Neural cell (in vitro differentiated cells): Measurements from ENCODE around the gene CARMIL1. TPM values are rescaled to one million over a fixed set of nuclear protein-coding genes. Genes with fewer than 3 reads are reported as not detected.

Experiments used
- H2AFZ ChIP-seq: fragments of 200-600, 300-800 bp; sonication (generic), shearing (Covaris generic); 2 replicates; pipeline ENCODE4 v1.6.0; 2014; ENCODE audit warnings: low read depth, mild to moderate bottlenecking, antibody characterized with exemption, low read length, moderate library complexity
- H3F3A ChIP-seq: fragments of 200-600 bp; shearing (Covaris generic); 2 replicates; pipeline ENCODE4 v1.6.1; 2016; ENCODE audit warnings: mild to moderate bottlenecking, moderate library complexity, mixed read lengths, antibody characterized with exemption, low read length; ENCODE audit not compliant: insufficient read depth, poor library complexity, severe bottlenecking
- H3K27ac ChIP-seq: fragments of 200-600, 300-800 bp; sonication (generic), shearing (Covaris generic); 2 replicates; pipeline ENCODE4 v1.5.1; 2014; ENCODE audit warnings: mild to moderate bottlenecking, low read length, moderate library complexity
- H3K27me3 ChIP-seq: fragments of 300-800, 200-600 bp; sonication (generic), shearing (Covaris generic); 2 replicates; pipeline ENCODE4 v1.6.0; 2014; ENCODE audit warnings: mild to moderate bottlenecking, low read depth, low read length, moderate library complexity; ENCODE audit not compliant: insufficient read depth
- H3K36me3 ChIP-seq: fragments of 300-800, 200-600 bp; sonication (generic), shearing (Covaris generic); 2 replicates; pipeline ENCODE4 v1.5.1; 2014; ENCODE audit warnings: mild to moderate bottlenecking, antibody characterized with exemption, low read length, moderate library complexity; ENCODE audit not compliant: insufficient read depth
- H3K4me2 ChIP-seq: fragments of 300-800, 200-600 bp; sonication (generic), shearing (Covaris generic); 2 replicates; pipeline ENCODE4 v1.6.0; 2014; ENCODE audit warnings: mild to moderate bottlenecking, low read length
- H3K4me3 ChIP-seq: fragments of 300-800, 200-600 bp; sonication (generic), shearing (Covaris generic); 2 replicates; pipeline ENCODE4 v1.5.1; 2014; ENCODE audit warnings: mild to moderate bottlenecking, low read length, moderate library complexity
- H3K79me2 ChIP-seq: fragments of 200-600 bp; shearing (Covaris generic); replicated peaks from 2 replicates; pipeline ENCODE4 v1.6.0; 2014; ENCODE audit warnings: mild to moderate bottlenecking, low read length, moderate library complexity; ENCODE audit not compliant: insufficient read depth
- H3K9ac ChIP-seq: fragments of 300-800, 200-600 bp; sonication (generic), shearing (Covaris generic); 2 replicates; pipeline ENCODE4 v1.6.1; 2016; ENCODE audit warnings: mild to moderate bottlenecking, low read length, mixed read lengths
- H3K9me2 ChIP-seq: fragments of 200-600 bp; shearing (Covaris generic); 2 replicates; pipeline ENCODE4 v1.6.1; 2016; ENCODE audit warnings: mild to moderate bottlenecking, low read length, mixed read lengths; ENCODE audit not compliant: insufficient read depth
- H3K9me3 ChIP-seq: fragments of 200-600, 300-800 bp; sonication (generic), shearing (Covaris generic); 2 replicates; pipeline ENCODE4 v1.6.1; 2016; ENCODE audit warnings: mild to moderate bottlenecking, mixed run types, low read length, moderate library complexity, mixed read lengths
- H4K20me1 ChIP-seq: fragments of 200-600 bp; shearing (Covaris generic); 2 replicates; pipeline ENCODE4 v1.6.1; 2016; ENCODE audit warnings: mild to moderate bottlenecking, mixed run types; ENCODE audit not compliant: insufficient read depth
- CTCF ChIP-seq: fragments of 450-650 bp; IDR thresholded peaks from 2 replicates; pipeline ENCODE4 v1.5.1; 2014; ENCODE audit warnings: antibody characterized with exemption, mild to moderate bottlenecking, moderate library complexity; ENCODE audit not compliant: poor library complexity, severe bottlenecking
- EP300 ChIP-seq: fragments of 450-650 bp; conservative IDR thresholded peaks from 2 replicates; pipeline ENCODE4 v1.6.1; 2014; ENCODE audit warnings: antibody characterized with exemption, mild to moderate bottlenecking, moderate library complexity; ENCODE audit not compliant: poor library complexity, severe bottlenecking
- EZH2 ChIP-seq: fragments of 200-600, 300-800 bp; shearing (Covaris generic), sonication (generic); IDR thresholded peaks from 2 replicates; pipeline ENCODE4 v1.6.1; 2014; ENCODE audit warnings: antibody characterized with exemption, low read length, borderline replicate concordance, mild to moderate bottlenecking; ENCODE audit not compliant: insufficient read depth, poor library complexity, severe bottlenecking
- MXI1 ChIP-seq: fragments of 450-650 bp; conservative IDR thresholded peaks from 2 replicates; pipeline ENCODE4 v1.6.1; 2014; ENCODE audit warnings: antibody characterized with exemption, mild to moderate bottlenecking; ENCODE audit not compliant: poor library complexity, severe bottlenecking
- POLR2AphosphoS5 ChIP-seq: IDR thresholded peaks from 2 replicates; pipeline ENCODE4 v1.6.1; 2012
- RAD21 ChIP-seq: fragments of 450-650 bp; conservative IDR thresholded peaks from 2 replicates; pipeline ENCODE4 v1.6.1; 2014; ENCODE audit warnings: antibody characterized with exemption, mild to moderate bottlenecking, moderate library complexity
- REST ChIP-seq: IDR thresholded peaks from 2 replicates; pipeline ENCODE4 v1.6.1; 2012; ENCODE audit warnings: borderline replicate concordance
- SMC3 ChIP-seq: fragments of 450-650 bp; conservative IDR thresholded peaks from 2 replicates; pipeline ENCODE4 v1.6.1; 2014; ENCODE audit warnings: antibody characterized with exemption, mild to moderate bottlenecking, moderate library complexity; ENCODE audit not compliant: poor library complexity
- TAF1 ChIP-seq: IDR thresholded peaks from 2 replicates; pipeline ENCODE4 v1.6.1; 2012; ENCODE audit warnings: low read depth
- polyA plus RNA-seq: library from polyadenylated mRNA; depleted of rRNA; stranded (reverse); fragments of >200 nt; gene quantifications from 2 replicates; pipeline ENCODE4 v1.2.3, GENCODE V29; 2014

Gene CARMIL1
- polyA plus RNA-seq, 1 donor from 2014 or later = 5.3 TPM

- H3K4me3 ChIP-seq = no peak overlapping the region
- no peaks in the 10 kb centered on the region for H3K9me3 ChIP-seq
- no peaks in the 10 kb centered on the region for H3K9me2 ChIP-seq
- H3K4me2 ChIP-seq = no peak overlapping the region
- no peaks in the 10 kb centered on the region for H3K36me3 ChIP-seq
- no peak overlapping the region for H3K9ac ChIP-seq
- H3F3A ChIP-seq = no peaks in the 10 kb centered on the region
- H3K27me3 ChIP-seq = no peaks in the 10 kb centered on the region
- H3K79me2 ChIP-seq = peaks cover 2% of the 10 kb centered on the region
- H3K27ac ChIP-seq = no peak overlapping the region
- TF ChIP-seq EZH2 (no peak), SMC3 (no peak), EP300 (no peak), MXI1 (no peak), RAD21 (no peak)
- H2AFZ ChIP-seq = no peak overlapping the region
- H4K20me1 ChIP-seq = no peaks in the 10 kb centered on the region
Measured at GRCh38 chr6:25330796-25331685, 51.9 kb downstream of the CARMIL1 start.

GRCh38 chr6:25332165-25332564, 53.0 kb downstream of the CARMIL1 start:
- no peak overlapping the region for H3K27ac ChIP-seq
- no peak for TF ChIP-seq EZH2
- TF ChIP-seq REST = no peak
- no peak for TF ChIP-seq POLR2AphosphoS5
- TF ChIP-seq TAF1 = no peak
- TF ChIP-seq EP300 = no peak
- TF ChIP-seq MXI1 = no peak
- TF ChIP-seq CTCF = no peak
- TF ChIP-seq SMC3 = no peak
- TF ChIP-seq RAD21 = no peak
- H3K36me3 ChIP-seq = no peaks in the 10 kb centered on the region
- peaks cover 2% of the 10 kb centered on the region for H3K79me2 ChIP-seq
- H3K4me3 ChIP-seq = no peak overlapping the region
- H3K27me3 ChIP-seq = no peaks in the 10 kb centered on the region
- H3K9me3 ChIP-seq = no peaks in the 10 kb centered on the region
- H4K20me1 ChIP-seq = no peaks in the 10 kb centered on the region
- no peak overlapping the region for H2AFZ ChIP-seq
- H3K4me2 ChIP-seq = no peak overlapping the region
- H3K9me2 ChIP-seq = no peaks in the 10 kb centered on the region
- no peaks in the 10 kb centered on the region for H3F3A ChIP-seq
- no peak overlapping the region for H3K9ac ChIP-seq
